SK-N-SH treated with all-trans-retinoic acid at 6 μM for 48 hours (cell line): ENCODE measurements around the gene FIBIN.

ENCODE experiments used
- ARNTL ChIP-seq: fragments of 450-650 bp; formaldehyde crosslinking; IDR thresholded peaks from 2 replicates; pipeline ENCODE4 v1.5.0; 2020; ENCODE audit warnings: low read depth, mild to moderate bottlenecking, moderate library complexity, borderline replicate concordance
- BACH2 ChIP-seq: fragments of 250-450 bp; sonication (Bioruptor Pico); IDR thresholded peaks from 2 replicates; pipeline ENCODE4 v1.9.0; 2021; ENCODE audit warnings: mild to moderate bottlenecking, borderline replicate concordance
- CSDC2 ChIP-seq: fragments of 250-450 bp; sonication (Bioruptor Pico); IDR thresholded peaks from 2 replicates; pipeline ENCODE4 v1.5.0; 2020; ENCODE audit warnings: mild to moderate bottlenecking, moderate library complexity
- PATZ1 ChIP-seq: fragments of 250-450 bp; sonication (Bioruptor Pico); IDR thresholded peaks from 2 replicates; pipeline ENCODE4 v1.8.0; 2020; ENCODE audit warnings: mild to moderate bottlenecking, moderate library complexity, borderline replicate concordance
- TOX ChIP-seq: fragments of 250-450 bp; sonication (Bioruptor Pico); IDR thresholded peaks from 2 replicates; pipeline ENCODE4 v1.8.0; 2021; ENCODE audit warnings: mild to moderate bottlenecking, moderate library complexity, borderline replicate concordance
- TSHZ2 ChIP-seq: fragments of 250-450 bp; sonication (Bioruptor Pico); IDR thresholded peaks from 2 replicates; pipeline ENCODE4 v1.5.0; 2020; ENCODE audit warnings: mild to moderate bottlenecking, moderate library complexity
- ZNF8 ChIP-seq: fragments of 450-650 bp; formaldehyde crosslinking; IDR thresholded peaks from 2 replicates; pipeline ENCODE4 v1.5.0; 2020; ENCODE audit warnings: mild to moderate bottlenecking, moderate library complexity

GRCh38 chr11:26964339-26964738 is 29.6 kb upstream of the FIBIN start:
- TF ChIP-seq PATZ1 (no peak), TOX (CRISPR knock-in tag) (no peak), ARNTL (no peak), ZNF8 (CRISPR knock-in tag) (no peak), TSHZ2 (CRISPR knock-in tag) (no peak), BACH2 (CRISPR knock-in tag) (no peak), CSDC2 (CRISPR knock-in tag) (no peak)
